PC-9 (cell line): Measurements from ENCODE around the gene TCP11L2.

Experiments used
- CTCF ChIP-seq: fragments of 200-600 bp; sonication (generic); conservative IDR thresholded peaks from 2 replicates; pipeline ENCODE4 v1.6.1; 2017; ENCODE audit warnings: mixed run types, antibody characterized with exemption, mild to moderate bottlenecking, moderate library complexity
- EZH2 ChIP-seq: fragments of 200-600 bp; sonication (generic); IDR thresholded peaks from 2 replicates; pipeline ENCODE4 v1.8.0; 2017; ENCODE audit warnings: antibody characterized with exemption, low read depth

- TF ChIP-seq CTCF, result no peak
- no peak for TF ChIP-seq EZH2
Observed at GRCh38 chr12:106288494-106289195, 13.9 kb upstream of the TCP11L2 start.
